MM.1S (cell line): ENCODE measurements around the gene ZFYVE26.
"Not testable (repeated sequence)": the region's sequence is repeated elsewhere in the genome, so short reads cannot be mapped to it uniquely, and the experiment has no call there.

Experiments used
- DNase-seq: peaks from one replicate; pipeline ENCODE4 v3.0.0-alpha.2; 2015
- H2AFZ ChIP-seq: fragments of 300-600 bp; sonication (generic); 2 replicates; pipeline ENCODE4 v1.6.0; 2016; ENCODE audit warnings: antibody characterized with exemption, low read length
- H3F3A ChIP-seq: fragments of 300-600 bp; sonication (generic); 2 replicates; pipeline ENCODE4 v1.6.1; 2016; ENCODE audit warnings: mild to moderate bottlenecking, antibody characterized with exemption, low read length, moderate library complexity, mixed read lengths; ENCODE audit not compliant: insufficient read depth
- H3K27ac ChIP-seq: fragments of 300-600 bp; sonication (generic); 2 replicates; pipeline ENCODE4 v1.5.1; 2016; ENCODE audit warnings: mild to moderate bottlenecking, low read length
- H3K27me3 ChIP-seq: fragments of 300-600 bp; sonication (generic); replicated peaks from 2 replicates; pipeline ENCODE4 v1.6.0; 2016; ENCODE audit warnings: low read length; ENCODE audit not compliant: insufficient read depth
- H3K36me3 ChIP-seq: fragments of 300-600 bp; sonication (generic); replicated peaks from 2 replicates; pipeline ENCODE4 v1.6.1; 2016; ENCODE audit warnings: mild to moderate bottlenecking, low read length, mixed read lengths; ENCODE audit not compliant: insufficient read depth
- H3K4me1 ChIP-seq: fragments of 300-600 bp; sonication (generic); 2 replicates; pipeline ENCODE4 v1.6.1; 2016; ENCODE audit warnings: low read length, mixed read lengths
- H3K4me2 ChIP-seq: fragments of 300-600 bp; sonication (generic); 2 replicates; pipeline ENCODE4 v1.6.0; 2016; ENCODE audit warnings: low read depth, low read length
- H3K4me3 ChIP-seq: fragments of 300-600 bp; sonication (generic); 2 replicates; pipeline ENCODE4 v1.5.1; 2016; ENCODE audit warnings: low read length, mixed read lengths
- H3K79me2 ChIP-seq: fragments of 300-600 bp; sonication (generic); 2 replicates; pipeline ENCODE4 v1.6.1; 2016; ENCODE audit warnings: mixed run types, low read length, mixed read lengths
- H3K9ac ChIP-seq: fragments of 300-600 bp; sonication (generic); 2 replicates; pipeline ENCODE4 v1.6.1; 2016; ENCODE audit warnings: low read length, mixed read lengths
- H3K9me2 ChIP-seq: fragments of 300-600 bp; sonication (generic); replicated peaks from 2 replicates; pipeline ENCODE4 v1.6.1; 2016; ENCODE audit warnings: mild to moderate bottlenecking, low read length, mixed read lengths; ENCODE audit not compliant: insufficient read depth
- H3K9me3 ChIP-seq: fragments of 300-600 bp; sonication (generic); replicated peaks from 2 replicates; pipeline ENCODE4 v1.6.1; 2016; ENCODE audit warnings: mild to moderate bottlenecking, low read length, mixed read lengths; ENCODE audit not compliant: insufficient read depth
- H4K20me1 ChIP-seq: fragments of 300-600 bp; sonication (generic); 2 replicates; pipeline ENCODE4 v1.6.1; 2016; ENCODE audit warnings: mild to moderate bottlenecking, low read length, moderate library complexity, mixed read lengths; ENCODE audit not compliant: insufficient read depth
- CTCF ChIP-seq: fragments of 300-600 bp; sonication (generic); IDR thresholded peaks from 2 replicates; pipeline ENCODE4 v1.5.1; 2016; ENCODE audit warnings: antibody characterized with exemption, low read length, mixed read lengths
- EZH2 ChIP-seq: fragments of 300-600 bp; sonication (generic); optimal IDR thresholded peaks from 2 replicates; pipeline ENCODE3; 2017; ENCODE audit warnings: low read depth, mild to moderate bottlenecking, antibody characterized with exemption, low read length, mixed read lengths
- EZH2phosphoT487 ChIP-seq: fragments of 300-600 bp; sonication (generic); IDR thresholded peaks from 2 replicates; pipeline ENCODE4 v1.6.1; 2018; ENCODE audit warnings: antibody characterized with exemption, low read length

Gene ZFYVE26

GRCh38 chr14:67719866-67720265, 96.5 kb downstream of the ZFYVE26 start:
- TF ChIP-seq EZH2phosphoT487 (no peak), EZH2 (no peak), CTCF (no peak)
- Histone ChIP-seq H3K4me2 (peak overlapping the region; percentile 19; the same call in 1 of the 2 replicates), H3K9me2 (no peaks in the 10 kb centered on the region), H3K27me3 (no peaks in the 10 kb centered on the region), H3K79me2 (no peaks in the 10 kb centered on the region), H3K36me3 (no peaks in the 10 kb centered on the region), H3K27ac (peak overlapping the region; percentile 26; the same call in 1 of the 2 replicates), H4K20me1 (no peaks in the 10 kb centered on the region), H3F3A (0 out of 2 replicates have a peak, but pooled peaks cover 5% of the 10 kb centered on the region), H2AFZ (no peak overlapping the region), H3K9me3 (no peaks in the 10 kb centered on the region), H3K4me3 (no peak overlapping the region), H3K9ac (no peak overlapping the region), H3K4me1 (peaks cover 10% of the 10 kb centered on the region)
- DNase-seq: no peak

GRCh38 chr14:67719385-67719784, 97.0 kb downstream of the ZFYVE26 start:
- H3K79me2 ChIP-seq, H3K36me3 ChIP-seq, H3K4me3 ChIP-seq, H3K27me3 ChIP-seq, H3K9ac ChIP-seq, H3K27ac ChIP-seq, H3F3A ChIP-seq, H3K9me3 ChIP-seq, H2AFZ ChIP-seq, H4K20me1 ChIP-seq, H3K9me2 ChIP-seq, DNase-seq, H3K4me2 ChIP-seq, H3K4me1 ChIP-seq: not testable (repeated sequence)

- Histone ChIP-seq H3K4me2 (no peak overlapping the region), H3K27ac (no peak overlapping the region), H3K36me3 (no peaks in the 10 kb centered on the region), H2AFZ (no peak overlapping the region), H3F3A (0 out of 2 replicates have a peak, but pooled peaks cover 5% of the 10 kb centered on the region), H3K27me3 (no peaks in the 10 kb centered on the region), H3K9me3 (no peaks in the 10 kb centered on the region), H3K4me3 (no peak overlapping the region), H3K9ac (no peak overlapping the region), H3K9me2 (no peaks in the 10 kb centered on the region), H3K4me1 (peaks cover 10% of the 10 kb centered on the region), H3K79me2 (no peaks in the 10 kb centered on the region), H4K20me1 (no peaks in the 10 kb centered on the region)
- DNase-seq: no peak
- TF ChIP-seq EZH2phosphoT487 (no peak), EZH2 (no peak), CTCF (no peak)
Observed at GRCh38 chr14:67718265-67718664, 98.1 kb downstream of the ZFYVE26 start.

GRCh38 chr14:67717048-67717447, 99.3 kb downstream of the ZFYVE26 start:
- Histone ChIP-seq H3K27me3 (no peaks in the 10 kb centered on the region), H3K9me3 (no peaks in the 10 kb centered on the region), H3K4me2 (no peak overlapping the region), H3K4me1 (peaks cover 10% of the 10 kb centered on the region), H3K9ac (no peak overlapping the region), H3K79me2 (no peaks in the 10 kb centered on the region), H3K36me3 (no peaks in the 10 kb centered on the region), H3K4me3 (no peak overlapping the region), H4K20me1 (no peaks in the 10 kb centered on the region), H3K27ac (no peak overlapping the region), H2AFZ (no peak overlapping the region), H3F3A (0 out of 2 replicates have a peak, but pooled peaks cover 5% of the 10 kb centered on the region), H3K9me2 (no peaks in the 10 kb centered on the region)
- TF ChIP-seq EZH2phosphoT487 (no peak), CTCF (no peak), EZH2 (no peak)
- DNase-seq: no peak
